Umbilical cord (tissue), 2 donors: ENCODE data around the gene CTPS1. TPM values are rescaled to one million over a fixed set of nuclear protein-coding genes. Genes with fewer than 3 reads are reported as not detected.
A peak's percentile ranks its signal among the peaks of the same experiment; 100 is the strongest.

Experiments
- DNase-seq: peaks from one replicate; pipeline ENCODE4 v3.0.0-alpha.2; 2015; ENCODE audit warnings: low spot score
- total RNA-seq: library from RNA; depleted of rRNA; stranded (reverse); fragments of >200 nt; gene quantifications from one replicate; pipeline ENCODE4 v1.2.3, GENCODE V29; 2014; ENCODE audit warnings: low replicate concordance; ENCODE audit not compliant: insufficient read depth

CTPS1 gene
- total RNA-seq: 35.2 TPM

- peak; percentile 97 for DNase-seq
These were observed at the start of gene CTPS1 for GRCh38 chr1:40979241-40980067. Gene CTPS1, plus strand, starts transcription at chr1:40979696. Its CDS starts 3,595 bp downstream, at chr1:40983291.

- DNase-seq: no peak
These were observed 49.1 kb upstream of the CTPS1 start for GRCh38 chr1:40930174-40930964.

- no peak for DNase-seq
These were observed 47.9 kb upstream of the CTPS1 start for GRCh38 chr1:40931601-40932000.

GRCh38 chr1:40932006-40932405 is 47.5 kb upstream of the CTPS1 start:
- no peak for DNase-seq

- no peak for DNase-seq
These were observed 42.6 kb upstream of the CTPS1 start for GRCh38 chr1:40936931-40937339.

GRCh38 chr1:40938393-40938792 is 41.1 kb upstream of the CTPS1 start:
- no peak for DNase-seq

GRCh38 chr1:40939320-40940059 is 40.0 kb upstream of the CTPS1 start:
- peak; percentile 11 for DNase-seq

GRCh38 chr1:40944326-40944725 is 35.2 kb upstream of the CTPS1 start:
- DNase-seq: peak; percentile 57

GRCh38 chr1:40944841-40945430 is 34.6 kb upstream of the CTPS1 start:
- DNase-seq: peak; percentile 6

- DNase-seq: no peak
These were observed 34.0 kb upstream of the CTPS1 start for GRCh38 chr1:40945491-40945973.

- peak; percentile 50 for DNase-seq
These were observed 30.6 kb upstream of the CTPS1 start for GRCh38 chr1:40948741-40949443.

- DNase-seq: no peak
These were observed 29.9 kb upstream of the CTPS1 start for GRCh38 chr1:40949563-40949962.

GRCh38 chr1:40951943-40952743 is 27.4 kb upstream of the CTPS1 start:
- peak; percentile 38 for DNase-seq

GRCh38 chr1:40952744-40953315 is 26.7 kb upstream of the CTPS1 start:
- no peak for DNase-seq

GRCh38 chr1:40954626-40955025 is 24.9 kb upstream of the CTPS1 start:
- no peak for DNase-seq

GRCh38 chr1:40955266-40955665 is 24.2 kb upstream of the CTPS1 start:
- DNase-seq: no peak

GRCh38 chr1:40956407-40956806 is 23.1 kb upstream of the CTPS1 start:
- no peak for DNase-seq

GRCh38 chr1:40958210-40958609 is 21.3 kb upstream of the CTPS1 start:
- no peak for DNase-seq

- DNase-seq: no peak
These were observed 14.0 kb upstream of the CTPS1 start for GRCh38 chr1:40965531-40965930.

GRCh38 chr1:40966417-40966816 is 13.1 kb upstream of the CTPS1 start:
- DNase-seq: peak; percentile 61
